Measurements from ENCODE around the gene VIPR1. TPM values are rescaled to one million over a fixed set of nuclear protein-coding genes. Genes with fewer than 3 reads are reported as not detected.
A peak's percentile ranks its signal among the peaks of the same experiment; 100 is the strongest.

The VIPR1 gene
- total RNA-seq, 1 donor from 2014 or later: 6.1 TPM

- no peak for TF ChIP-seq CTCF (IDR thresholded peaks at IDR 0.05)
- DNase-seq (ENCODE audit: low spot score): no peak
- Mint-ChIP-seq H3K36me3 (ENCODE audit: low read depth) (peaks cover 9% of the 10 kb centered on the region), H3K4me1 (ENCODE audit: low read depth) (peaks cover 31% of the 10 kb centered on the region), H3K9me3 (ENCODE audit: low read depth) (no peaks in the 10 kb centered on the region), H3K4me3 (ENCODE audit: unreplicated experiment) (peak overlapping the region; percentile 91), H3K27me3 (ENCODE audit: low read depth) (no peaks in the 10 kb centered on the region), H3K27ac (ENCODE audit: unreplicated experiment) (no peak overlapping the region)
Observed at GRCh38 chr3:42581400-42581708, 78.9 kb downstream of the VIPR1 start.

GRCh38 chr3:42581709-42582473 lies 79.4 kb downstream of the VIPR1 start, which contains the start of gene SEC22C:
Gene SEC22C (minus strand): TSS chr3:42581967. CDS start chr3:42569046, 12,921 bp downstream.
- peak within 1 kb of the TSS; percentile 91 for H3K4me3 Mint-ChIP-seq (ENCODE audit: unreplicated experiment)
- no peaks in the 10 kb centered on the region for H3K9me3 Mint-ChIP-seq (ENCODE audit: low read depth)
- H3K4me1 Mint-ChIP-seq (ENCODE audit: low read depth): peaks cover 31% of the 10 kb centered on the region
- H3K36me3 Mint-ChIP-seq (ENCODE audit: low read depth): peaks cover 9% of the 10 kb centered on the region
- peak within 1 kb of the TSS; percentile 94 for H3K27ac Mint-ChIP-seq (ENCODE audit: unreplicated experiment)
- no peaks in the 10 kb centered on the region for H3K27me3 Mint-ChIP-seq (ENCODE audit: low read depth)
- DNase-seq (ENCODE audit: low spot score): peak; percentile 98
- TF ChIP-seq CTCF (IDR thresholded peaks at IDR 0.05): peak; percentile 48

- no peaks in the 10 kb centered on the region for H3K27me3 Mint-ChIP-seq (ENCODE audit: low read depth)
- H3K36me3 Mint-ChIP-seq (ENCODE audit: low read depth): peaks cover 7% of the 10 kb centered on the region
- H3K27ac Mint-ChIP-seq (ENCODE audit: unreplicated experiment): peak overlapping the region; percentile 94
- no peak for DNase-seq (ENCODE audit: low spot score)
- H3K4me3 Mint-ChIP-seq (ENCODE audit: unreplicated experiment): peak overlapping the region; percentile 91
- TF ChIP-seq CTCF (IDR thresholded peaks at IDR 0.05): no peak
- no peaks in the 10 kb centered on the region for H3K9me3 Mint-ChIP-seq (ENCODE audit: low read depth)
- peaks cover 31% of the 10 kb centered on the region for H3K4me1 Mint-ChIP-seq (ENCODE audit: low read depth)
Observed at GRCh38 chr3:42582474-42583070, 80.1 kb downstream of the VIPR1 start.

Other genes with a start within 250 kb of the VIPR1 start
- gene CCK, start 236.5 kb upstream of the VIPR1 start, total RNA-seq: not detected in 3 replicates
- not detected in 3 replicates for gene LYZL4, start 92.0 kb upstream of the VIPR1 start, total RNA-seq
- gene SEC22C, start 79.3 kb downstream of the VIPR1 start, total RNA-seq: 49.8 to 55.8 TPM (median 55.0 TPM) in 3 replicates
- 13.5 to 18.5 TPM (median 14.5 TPM) in 3 replicates for gene SS18L2, start 88.2 kb downstream of the VIPR1 start, total RNA-seq
- gene NKTR, start 98.0 kb downstream of the VIPR1 start, total RNA-seq: 49.7 to 71.5 TPM (median 50.0 TPM) in 3 replicates
- 38.8 to 44.4 TPM (median 40.0 TPM) in 3 replicates for gene ZBTB47, start 151.1 kb downstream of the VIPR1 start, total RNA-seq
- not detected in 3 replicates for gene KLHL40, start 182.9 kb downstream of the VIPR1 start, total RNA-seq
- gene HHATL, start 200.2 kb downstream of the VIPR1 start, total RNA-seq: not detected in 3 replicates

Data from chondrocyte (in vitro differentiated cells).